Activated CD8-positive, alpha-beta T cell treated with anti-CD3 and anti-CD28 coated beads for 36 hours (primary cell): ENCODE results near the gene LRRC8C. TPM values are rescaled to one million over a fixed set of nuclear protein-coding genes. Genes with fewer than 3 reads are reported as not detected.

ENCODE experiments used
- ATAC-seq: fragments of 200-7000 bp; cut with Tn5 transposase; one replicate; pipeline ENCODE4 v1.10.0; 2021; ENCODE audit warnings: mild to moderate bottlenecking, moderate library complexity
- CTCF ChIA-PET: fragments of 350-600 bp; sonication (Branson Sonifier 250); formaldehyde crosslinking; loops from one replicate; lab custom pipeline; 2021; ENCODE audit warnings: antibody characterized with exemption; lab: Charles Lee
- POLR2A ChIA-PET: fragments of 350-600 bp; sonication (Branson Sonifier 250); formaldehyde crosslinking; loops from one replicate; lab custom pipeline; 2021; ENCODE audit warnings: antibody characterized with exemption; lab: Charles Lee
- DNase-seq: peaks from one replicate; pipeline ENCODE4 v3.0.0-alpha.2; 2020
- H3K27ac Mint-ChIP-seq: one replicate; pipeline ENCODE4 v1.8.0; 2021; ENCODE audit warnings: mild to moderate bottlenecking, mixed read lengths
- H3K27me3 Mint-ChIP-seq: one replicate; pipeline ENCODE4 v1.8.0; 2021; ENCODE audit warnings: mixed read lengths
- H3K36me3 Mint-ChIP-seq: one replicate; pipeline ENCODE4 v1.8.0; 2021; ENCODE audit warnings: low read depth, mixed read lengths
- H3K4me1 Mint-ChIP-seq: one replicate; pipeline ENCODE4 v1.8.0; 2021; ENCODE audit warnings: low read depth, mixed read lengths
- H3K4me3 Mint-ChIP-seq: one replicate; pipeline ENCODE4 v1.8.0; 2021; ENCODE audit warnings: mild to moderate bottlenecking, moderate library complexity, mixed read lengths
- H3K9me3 Mint-ChIP-seq: one replicate; pipeline ENCODE4 v1.8.0; 2021; ENCODE audit warnings: mixed read lengths
- intact Hi-C: fragments of 100-400 bp; cut with micrococcal nuclease; formaldehyde crosslinking; loops from one replicate; pipeline ENCODE4 v1.10.0; 2022
- total RNA-seq, 2 experiments: library from RNA; stranded (reverse); gene quantifications; one replicate each; pipeline ENCODE4 v1.2.3, GENCODE V29; 2021
- TF ChIP-seq, protein P1 (sequence below): fragments of 200-600 bp; IDR thresholded peaks from one replicate; pipeline ENCODE4 v1.8.0; 2022; ENCODE audit warnings: antibody characterized with exemption, mild to moderate bottlenecking

LRRC8C gene
- total RNA-seq, 2 experiments from 2014 or later, result 34.4 to 37.4 TPM

DNA sequence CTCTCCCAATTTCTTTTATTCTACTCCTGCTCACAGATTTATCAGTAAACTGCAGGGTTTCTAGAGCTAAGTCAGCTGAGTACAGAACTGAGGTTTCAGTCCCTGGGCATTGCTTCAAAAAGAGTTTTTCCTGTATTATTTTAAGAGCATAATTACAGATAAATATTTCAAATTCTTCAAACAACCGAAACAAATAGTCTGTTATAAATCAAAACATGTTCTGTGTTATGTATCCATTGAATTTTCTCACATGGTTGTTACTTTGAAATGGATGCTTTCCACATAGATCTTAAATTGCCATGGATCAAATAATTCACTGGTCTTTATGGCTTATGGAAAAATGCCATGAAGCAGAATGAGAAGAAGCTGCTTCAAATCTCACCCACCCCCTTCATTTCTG is 64.5 kb downstream of the LRRC8C start:
- Mint-ChIP-seq H3K9me3 (peaks cover 4% of the 10 kb centered on the region), H3K4me1 (peaks cover 94% of the 10 kb centered on the region), H3K27me3 (no peaks in the 10 kb centered on the region), H3K36me3 (peaks cover 79% of the 10 kb centered on the region), H3K27ac (peak overlapping the region; percentile 96), H3K4me3 (no peak overlapping the region)
- TF ChIP-seq, protein P1, sequence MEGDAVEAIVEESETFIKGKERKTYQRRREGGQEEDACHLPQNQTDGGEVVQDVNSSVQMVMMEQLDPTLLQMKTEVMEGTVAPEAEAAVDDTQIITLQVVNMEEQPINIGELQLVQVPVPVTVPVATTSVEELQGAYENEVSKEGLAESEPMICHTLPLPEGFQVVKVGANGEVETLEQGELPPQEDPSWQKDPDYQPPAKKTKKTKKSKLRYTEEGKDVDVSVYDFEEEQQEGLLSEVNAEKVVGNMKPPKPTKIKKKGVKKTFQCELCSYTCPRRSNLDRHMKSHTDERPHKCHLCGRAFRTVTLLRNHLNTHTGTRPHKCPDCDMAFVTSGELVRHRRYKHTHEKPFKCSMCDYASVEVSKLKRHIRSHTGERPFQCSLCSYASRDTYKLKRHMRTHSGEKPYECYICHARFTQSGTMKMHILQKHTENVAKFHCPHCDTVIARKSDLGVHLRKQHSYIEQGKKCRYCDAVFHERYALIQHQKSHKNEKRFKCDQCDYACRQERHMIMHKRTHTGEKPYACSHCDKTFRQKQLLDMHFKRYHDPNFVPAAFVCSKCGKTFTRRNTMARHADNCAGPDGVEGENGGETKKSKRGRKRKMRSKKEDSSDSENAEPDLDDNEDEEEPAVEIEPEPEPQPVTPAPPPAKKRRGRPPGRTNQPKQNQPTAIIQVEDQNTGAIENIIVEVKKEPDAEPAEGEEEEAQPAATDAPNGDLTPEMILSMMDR, result no peak
- ChIA-PET CTCF (interaction anchor here (1.3 to 3.5 kb wide), 3 partner anchors 22 to 66 kb away, joined by 3 to 19 read pairs (median 5); no protein-coding TSS in a partner anchor), POLR2A (interaction anchor here (1.4 kb wide), 1 partner anchor 61 kb away, joined by 6 read pairs; no protein-coding TSS in a partner anchor)
- intact Hi-C loops, result loop anchor here (10.0 kb wide), 1 partner anchor 147 kb away; no protein-coding TSS in a partner anchor
- ATAC-seq (no peak), DNase-seq (no peak)

DNA sequence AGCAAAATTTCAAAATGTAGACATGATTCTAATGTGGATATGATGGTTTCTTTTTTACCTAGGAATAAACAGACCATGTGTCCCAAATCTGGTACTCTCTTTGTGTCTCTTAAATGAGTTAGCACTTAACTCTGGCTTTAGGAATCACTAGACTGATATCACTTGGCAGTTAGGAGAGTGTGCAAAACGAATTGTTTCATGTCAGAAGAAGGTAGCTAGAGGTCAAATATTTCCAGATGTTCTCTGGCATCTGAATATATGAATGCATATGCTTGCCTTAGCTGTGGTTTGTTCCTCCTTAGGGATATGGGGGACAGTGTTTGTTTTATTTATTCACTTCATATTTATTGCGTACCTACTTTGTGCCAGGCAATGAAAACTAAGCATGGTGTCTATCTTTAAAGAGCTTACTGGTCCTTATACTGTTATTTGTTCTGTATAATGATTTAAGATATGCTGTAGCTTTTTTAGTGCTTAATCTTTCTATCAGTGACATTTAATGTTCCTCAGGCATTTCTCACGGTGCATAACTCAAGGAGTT is 65.2 kb downstream of the LRRC8C start:
- ATAC-seq (no peak), DNase-seq (no peak)
- intact Hi-C loops, result loop anchor here (10.0 kb wide), 1 partner anchor 147 kb away; no protein-coding TSS in a partner anchor
- H3K36me3 Mint-ChIP-seq, result peaks cover 79% of the 10 kb centered on the region
- ChIA-PET CTCF (interaction anchor here (1.1 to 3.5 kb wide), 5 partner anchors 11 to 99 kb away, joined by 3 to 19 read pairs (median 4); no protein-coding TSS in a partner anchor), POLR2A (no interaction called here)
- peaks cover 92% of the 10 kb centered on the region for H3K4me1 Mint-ChIP-seq
- H3K27me3 Mint-ChIP-seq, result no peaks in the 10 kb centered on the region
- H3K9me3 Mint-ChIP-seq, result peaks cover 4% of the 10 kb centered on the region
- peak overlapping the region; percentile 96 for H3K27ac Mint-ChIP-seq
- TF ChIP-seq, protein P1, result no peak
- H3K4me3 Mint-ChIP-seq, result no peak overlapping the region

DNA sequence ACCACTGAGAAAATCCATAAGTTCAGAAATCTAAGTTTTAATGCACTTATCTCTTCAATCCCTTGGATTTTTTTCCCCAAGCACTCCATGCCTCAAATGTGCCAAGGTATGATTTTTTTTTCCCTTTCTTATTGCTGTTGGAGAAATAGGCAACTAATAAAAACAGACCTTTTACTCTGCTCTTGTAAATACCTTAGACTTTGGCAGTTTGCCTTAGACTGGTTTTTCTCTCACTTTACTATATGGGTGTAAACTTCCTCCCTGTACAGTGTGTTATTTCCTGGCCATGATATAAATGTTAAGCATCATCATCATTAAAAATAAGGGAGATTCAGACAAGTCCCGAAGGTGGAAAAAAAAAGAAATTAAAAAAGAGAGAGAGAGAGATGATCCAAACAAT is 65.7 kb downstream of the LRRC8C start:
- Mint-ChIP-seq H3K27me3 (no peaks in the 10 kb centered on the region), H3K4me3 (peak overlapping the region; percentile 39), H3K4me1 (peaks cover 90% of the 10 kb centered on the region), H3K36me3 (peaks cover 78% of the 10 kb centered on the region), H3K9me3 (peaks cover 4% of the 10 kb centered on the region), H3K27ac (peak overlapping the region; percentile 96)
- intact Hi-C loops, result loop anchor here (10.0 kb wide), 1 partner anchor 146 kb away; no protein-coding TSS in a partner anchor
- TF ChIP-seq, protein P1, result no peak
- no peak for DNase-seq
- POLR2A ChIA-PET, result interaction anchor here (0.9 to 2.1 kb wide), 3 partner anchors 15 to 64 kb away, joined by 5 to 7 read pairs (median 5); no protein-coding TSS in a partner anchor
- CTCF ChIA-PET, result interaction anchor here (1.1 to 3.5 kb wide), 6 partner anchors 9 to 100 kb away, joined by 3 to 19 read pairs (median 4); no protein-coding TSS in a partner anchor
- no peak for ATAC-seq

DNA sequence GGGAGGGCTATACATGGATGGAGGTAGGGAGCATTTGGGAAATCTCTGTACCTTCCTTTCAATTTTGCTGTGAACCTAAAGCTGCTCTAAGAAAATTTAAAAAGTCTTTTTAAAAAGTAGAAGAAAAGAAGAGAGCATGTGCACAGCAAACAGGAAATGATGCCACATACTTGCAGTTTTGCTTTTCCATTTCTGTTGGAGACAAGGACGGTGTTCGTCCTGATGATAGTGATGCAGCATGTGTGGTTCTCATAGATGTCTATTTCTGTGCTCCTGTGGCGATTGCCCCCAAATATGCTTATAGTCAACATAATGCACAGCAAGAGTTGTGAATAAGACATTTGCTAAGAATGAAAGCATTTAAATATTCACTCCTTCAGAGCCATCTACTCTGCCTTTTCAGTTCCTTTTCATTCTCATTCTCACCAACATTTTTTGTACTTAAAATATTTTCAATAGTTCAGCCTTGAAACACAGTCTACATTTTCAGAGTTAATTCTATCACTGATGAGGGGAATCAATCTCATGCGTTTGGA is 66.6 kb downstream of the LRRC8C start:
- Mint-ChIP-seq H3K36me3 (peaks cover 78% of the 10 kb centered on the region), H3K27ac (peak overlapping the region; percentile 96), H3K9me3 (peaks cover 10% of the 10 kb centered on the region), H3K27me3 (no peaks in the 10 kb centered on the region), H3K4me1 (peaks cover 89% of the 10 kb centered on the region), H3K4me3 (peak overlapping the region; percentile 39)
- no peak for DNase-seq
- TF ChIP-seq, protein P1, result no peak
- intact Hi-C loops, result loop anchor here (10.0 kb wide), 1 partner anchor 145 kb away; no protein-coding TSS in a partner anchor
- ChIA-PET CTCF (interaction anchor here (1.2 to 3.5 kb wide), 3 partner anchors 9 to 64 kb away, joined by 3 to 19 read pairs (median 4); no protein-coding TSS in a partner anchor), POLR2A (interaction anchor here (0.9 to 2.1 kb wide), 4 partner anchors 15 to 122 kb away, joined by 3 to 7 read pairs (median 5); no protein-coding TSS in a partner anchor)
- peak; percentile 6 for ATAC-seq
